ENCODE results near the gene OPCML.

DNA sequence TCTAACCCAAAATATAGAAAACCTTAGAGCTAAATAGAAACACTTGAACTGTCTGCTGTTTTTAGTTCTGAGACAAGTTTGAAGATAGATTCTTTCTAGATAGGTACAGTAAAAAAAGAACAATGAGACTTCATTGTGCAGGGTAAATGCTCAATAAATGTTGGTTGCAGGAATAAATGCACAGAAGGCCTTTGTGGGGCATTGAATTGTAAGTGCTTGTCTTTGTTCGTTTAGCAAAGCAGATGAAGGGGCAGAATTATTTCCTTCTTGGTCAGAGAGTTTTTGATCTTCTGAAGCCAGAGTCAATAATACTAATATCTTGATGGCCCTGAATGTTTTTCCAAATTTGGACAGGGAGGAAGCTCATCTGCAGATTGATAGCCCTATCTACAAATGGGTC lies 340.4 kb downstream of the OPCML start:
- TF ChIP-seq, protein P1, sequence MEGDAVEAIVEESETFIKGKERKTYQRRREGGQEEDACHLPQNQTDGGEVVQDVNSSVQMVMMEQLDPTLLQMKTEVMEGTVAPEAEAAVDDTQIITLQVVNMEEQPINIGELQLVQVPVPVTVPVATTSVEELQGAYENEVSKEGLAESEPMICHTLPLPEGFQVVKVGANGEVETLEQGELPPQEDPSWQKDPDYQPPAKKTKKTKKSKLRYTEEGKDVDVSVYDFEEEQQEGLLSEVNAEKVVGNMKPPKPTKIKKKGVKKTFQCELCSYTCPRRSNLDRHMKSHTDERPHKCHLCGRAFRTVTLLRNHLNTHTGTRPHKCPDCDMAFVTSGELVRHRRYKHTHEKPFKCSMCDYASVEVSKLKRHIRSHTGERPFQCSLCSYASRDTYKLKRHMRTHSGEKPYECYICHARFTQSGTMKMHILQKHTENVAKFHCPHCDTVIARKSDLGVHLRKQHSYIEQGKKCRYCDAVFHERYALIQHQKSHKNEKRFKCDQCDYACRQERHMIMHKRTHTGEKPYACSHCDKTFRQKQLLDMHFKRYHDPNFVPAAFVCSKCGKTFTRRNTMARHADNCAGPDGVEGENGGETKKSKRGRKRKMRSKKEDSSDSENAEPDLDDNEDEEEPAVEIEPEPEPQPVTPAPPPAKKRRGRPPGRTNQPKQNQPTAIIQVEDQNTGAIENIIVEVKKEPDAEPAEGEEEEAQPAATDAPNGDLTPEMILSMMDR (conservative IDR thresholded peaks at IDR 0.05 in 1 of 2, IDR thresholded peaks at IDR 0.05 in 1 of 2; ENCODE audit: extremely low read depth in 1 of 2, insufficient read depth in 1 of 2, low read depth in 1 of 2, low read length in 2 of 2) = no peak
- TF ChIP-seq EZH2 (IDR thresholded peaks at IDR 0.05; ENCODE audit: borderline replicate concordance, low read length) = no peak

All from mammary epithelial cell (primary cell).